Large intestine (tissue), 3 donors: Measurements from ENCODE around the gene ADGRV1. TPM values are rescaled to one million over a fixed set of nuclear protein-coding genes. Genes with fewer than 3 reads are reported as not detected.
"Not testable (repeated sequence)": the region's sequence is repeated elsewhere in the genome, so short reads cannot be mapped to it uniquely, and the experiment has no call there.

Source experiments
- DNase-seq, 2 donors: peaks; one replicate each; pipeline versions ENCODE4 v3.0.0 to v3.0.0-alpha.2; 2013
- H3K27ac ChIP-seq: one replicate; pipeline ENCODE4 v1.5.1; 2013; ENCODE audit warnings: low read length
- H3K27me3 ChIP-seq: 2 replicates; pipeline ENCODE4 v1.6.1; 2013; ENCODE audit warnings: low read length; ENCODE audit not compliant: control insufficient read depth, insufficient read depth
- H3K36me3 ChIP-seq: 2 replicates; pipeline ENCODE4 v1.6.1; 2013; ENCODE audit warnings: low read length; ENCODE audit not compliant: control insufficient read depth, insufficient read depth
- H3K4me1 ChIP-seq: one replicate; pipeline ENCODE4 v1.6.1; 2013; ENCODE audit warnings: low read length; ENCODE audit not compliant: control insufficient read depth, insufficient read depth
- H3K4me3 ChIP-seq: one replicate; pipeline ENCODE4 v1.5.1; 2013; ENCODE audit warnings: low read length
- H3K9me3 ChIP-seq: one replicate; pipeline ENCODE4 v1.6.1; 2013; ENCODE audit warnings: mild to moderate bottlenecking, low read depth, low read length, moderate library complexity; ENCODE audit not compliant: control insufficient read depth
- WGBS: methylation state at CpG from one replicate; pipeline ENCODE4 v1.1.5; 2013; ENCODE audit warnings: low lambda C conversion rate; ENCODE audit not compliant: insufficient coverage; 5-methylcytosine and 5-hydroxymethylcytosine counted together
- polyA plus RNA-seq: library from polyadenylated mRNA; unstranded; fragments of 120-200 nt; gene quantifications from one replicate; pipeline ENCODE4 v1.2.1, GENCODE V29; 2013

The ADGRV1 gene
- polyA plus RNA-seq, 1 donor = 3.0 TPM

DNA sequence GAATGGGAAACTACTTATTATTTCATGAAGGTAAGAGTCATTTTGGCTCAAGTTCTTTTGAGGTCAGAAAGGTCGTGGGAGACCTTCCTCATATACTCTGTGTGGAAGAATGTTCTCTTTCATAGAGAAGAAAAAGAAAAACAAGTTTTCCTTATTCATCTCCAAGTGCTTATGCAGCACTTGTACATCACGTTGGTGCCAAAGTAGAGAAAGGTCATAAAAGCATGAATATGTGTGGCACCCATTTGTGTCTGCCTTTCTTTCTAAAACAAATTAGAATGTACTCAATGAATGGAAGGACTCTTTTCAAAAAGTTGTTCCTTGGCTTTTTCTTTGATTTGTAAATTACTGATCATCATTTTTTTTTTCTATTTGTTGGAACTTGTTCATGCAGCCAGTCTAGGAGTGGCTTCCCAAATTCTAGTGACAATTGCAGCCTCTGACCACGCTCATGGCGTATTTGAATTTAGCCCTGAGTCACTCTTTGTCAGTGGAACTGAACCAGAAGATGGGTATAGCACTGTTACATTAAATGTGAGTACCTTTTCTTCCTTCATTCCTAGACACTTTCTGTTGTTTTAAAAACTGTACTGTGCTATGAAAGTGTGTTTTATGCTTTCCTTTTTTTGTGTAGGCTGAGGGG, 122.4 kb downstream of the ADGRV1 start:
- no peaks in the 10 kb centered on the region for H3K27me3 ChIP-seq
- H3K4me3 ChIP-seq = no peak overlapping the region
- WGBS = 100% methylated on average over 1 of the region's 4 CpGs
- no peak overlapping the region for H3K27ac ChIP-seq
- no peaks in the 10 kb centered on the region for H3K9me3 ChIP-seq
- DNase-seq = no peak
- no peaks in the 10 kb centered on the region for H3K36me3 ChIP-seq
- H3K4me1 ChIP-seq = no peaks in the 10 kb centered on the region

- no peak for DNase-seq
- Histone ChIP-seq H3K27me3 (no peaks in the 10 kb centered on the region), H3K4me3 (no peak overlapping the region), H3K4me1 (no peaks in the 10 kb centered on the region), H3K9me3 (no peaks in the 10 kb centered on the region), H3K36me3 (no peaks in the 10 kb centered on the region), H3K27ac (no peak overlapping the region)
- WGBS = 100% methylated on average over 2 of the region's 2 CpGs
These were observed 123.7 kb downstream of the ADGRV1 start for GRCh38 chr5:90682278-90682677.

DNA sequence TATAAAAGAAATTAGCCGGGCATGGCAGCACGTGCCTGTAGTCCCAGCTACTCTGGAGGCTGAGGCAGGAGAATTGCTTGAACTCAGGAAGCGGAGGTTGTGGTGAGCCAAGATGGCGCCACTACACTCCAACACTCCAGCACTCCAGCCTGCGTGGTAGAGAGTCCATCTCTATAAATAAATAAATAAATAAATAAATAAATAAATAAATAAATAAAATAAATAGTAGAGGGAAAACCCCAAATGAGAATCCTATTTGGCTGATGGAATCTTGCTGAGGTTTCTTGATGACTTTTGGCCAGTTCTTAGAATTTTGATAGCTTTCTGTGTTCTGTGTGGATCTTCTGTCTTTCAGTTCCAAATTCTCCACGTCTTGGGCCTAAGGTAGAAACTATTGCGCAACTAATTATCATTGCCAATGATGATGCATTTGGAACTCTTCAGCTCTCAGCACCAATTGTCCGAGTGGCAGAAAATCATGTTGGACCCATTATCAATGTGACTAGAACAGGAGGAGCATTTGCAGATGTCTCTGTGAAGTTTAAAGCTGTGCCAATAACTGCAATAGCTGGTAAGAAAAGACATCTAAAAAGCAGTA, 126.9 kb downstream of the ADGRV1 start:
- Histone ChIP-seq H3K27me3 (no peaks in the 10 kb centered on the region), H3K36me3 (no peaks in the 10 kb centered on the region), H3K4me3 (no peak overlapping the region), H3K4me1 (no peaks in the 10 kb centered on the region), H3K27ac (no peak overlapping the region), H3K9me3 (no peaks in the 10 kb centered on the region)
- DNase-seq = no peak
- 100% methylated on average over 5 of the region's 8 CpGs for WGBS

DNA sequence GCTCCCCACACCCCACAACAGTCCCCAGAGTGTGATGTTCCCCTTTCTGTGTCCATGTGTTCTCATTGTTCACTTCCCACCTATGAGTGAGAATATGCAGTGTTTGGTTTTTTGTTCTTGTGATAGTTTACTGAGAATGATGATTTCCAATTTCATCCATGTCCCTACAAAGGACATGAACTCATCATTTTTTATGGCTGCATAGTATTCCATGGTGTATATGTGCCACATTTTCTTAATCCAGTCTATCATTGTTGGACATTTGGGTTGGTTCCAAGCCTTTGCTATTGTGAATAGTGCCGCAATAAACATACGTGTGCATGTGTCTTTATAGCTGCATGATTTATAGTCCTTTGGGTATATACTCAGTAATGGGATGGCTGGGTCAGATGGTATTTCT, 127.8 kb downstream of the ADGRV1 start:
- not testable (repeated sequence) for H3K27me3 ChIP-seq, H3K27ac ChIP-seq, H3K36me3 ChIP-seq, H3K4me1 ChIP-seq, H3K9me3 ChIP-seq, H3K4me3 ChIP-seq, DNase-seq
- no CpG with 5 or more reads among the region's 2 CpGs for whole genome bisulfite sequencing

GRCh38 chr5:90687458-90687857, 128.9 kb downstream of the ADGRV1 start:
- WGBS = no CpG with 5 or more reads among the region's 3 CpGs
- not testable (repeated sequence) for H3K36me3 ChIP-seq, H3K27me3 ChIP-seq, H3K9me3 ChIP-seq, H3K4me1 ChIP-seq, DNase-seq, H3K27ac ChIP-seq, H3K4me3 ChIP-seq

DNA sequence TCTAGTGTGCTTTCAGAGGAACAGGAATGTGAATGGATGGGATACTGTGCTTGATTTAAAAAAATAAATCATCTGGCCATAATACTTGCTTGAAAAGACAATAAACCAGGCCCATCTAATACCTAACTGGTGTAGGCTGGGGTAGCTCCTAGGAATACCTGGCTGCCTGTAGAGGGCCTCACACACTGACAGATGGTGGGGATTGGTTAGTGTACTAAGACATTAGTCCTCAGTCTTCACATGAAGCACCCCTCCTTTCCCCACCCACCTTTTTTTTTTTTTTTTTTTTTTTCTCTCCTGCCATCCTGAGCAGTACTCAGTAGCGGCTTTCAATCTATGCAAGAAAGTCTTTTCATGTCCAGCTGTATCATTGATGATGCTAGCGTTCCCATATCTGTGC, 130.5 kb downstream of the ADGRV1 start:
- H3K36me3 ChIP-seq = no peaks in the 10 kb centered on the region
- 93% methylated on average over 2 of the region's 2 CpGs for WGBS
- no peak overlapping the region for H3K4me3 ChIP-seq
- H3K27ac ChIP-seq = no peak overlapping the region
- no peaks in the 10 kb centered on the region for H3K9me3 ChIP-seq
- H3K4me1 ChIP-seq = no peaks in the 10 kb centered on the region
- DNase-seq = no peak
- no peaks in the 10 kb centered on the region for H3K27me3 ChIP-seq

DNA sequence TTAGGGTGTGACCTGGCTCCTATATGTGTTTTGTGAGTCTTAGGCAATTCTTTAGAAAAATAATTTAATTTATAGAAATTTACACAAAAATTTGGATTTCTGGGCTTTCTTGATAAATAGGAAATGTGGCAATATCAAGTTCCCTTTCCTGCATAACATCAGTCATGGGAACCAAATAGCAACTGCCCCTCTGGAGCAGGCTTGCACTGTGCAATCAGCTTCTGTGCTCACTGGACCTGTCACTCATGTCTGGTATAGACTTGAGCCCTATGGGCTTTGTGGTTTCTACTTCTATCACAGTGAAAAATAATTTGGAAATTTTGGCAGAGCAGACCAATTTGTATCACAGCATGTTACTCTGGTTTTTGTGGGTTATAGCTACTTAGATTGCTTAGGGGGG, 131.7 kb downstream of the ADGRV1 start:
- Histone ChIP-seq H3K27me3 (no peaks in the 10 kb centered on the region), H3K4me3 (no peak overlapping the region), H3K36me3 (no peaks in the 10 kb centered on the region), H3K4me1 (no peaks in the 10 kb centered on the region), H3K9me3 (no peaks in the 10 kb centered on the region), H3K27ac (no peak overlapping the region)
- no peak for DNase-seq

DNA sequence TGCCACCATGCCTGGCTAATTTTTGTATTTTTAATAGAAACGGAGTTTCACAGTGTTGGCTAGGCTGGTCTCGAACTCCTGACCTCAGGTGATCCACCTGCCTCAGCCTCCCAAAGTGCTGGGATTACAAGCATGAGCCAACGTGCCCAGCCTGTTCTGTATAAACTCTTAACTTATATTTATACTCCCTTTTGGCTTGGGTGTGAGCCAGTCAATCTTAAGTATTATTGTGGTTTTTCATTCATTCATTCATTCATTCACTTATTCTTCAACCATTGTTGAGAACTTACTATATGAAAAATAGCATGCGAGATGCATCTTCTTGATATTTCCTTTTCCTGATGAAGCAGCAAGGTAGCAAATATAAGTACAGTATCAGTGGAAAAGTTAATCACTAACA, 132.9 kb downstream of the ADGRV1 start:
- Histone ChIP-seq H3K27me3 (no peaks in the 10 kb centered on the region), H3K27ac (no peak overlapping the region), H3K9me3 (no peaks in the 10 kb centered on the region), H3K36me3 (no peaks in the 10 kb centered on the region), H3K4me1 (no peaks in the 10 kb centered on the region), H3K4me3 (no peak overlapping the region)
- no peak for DNase-seq
- WGBS = no CpG with 5 or more reads among the region's 4 CpGs

DNA sequence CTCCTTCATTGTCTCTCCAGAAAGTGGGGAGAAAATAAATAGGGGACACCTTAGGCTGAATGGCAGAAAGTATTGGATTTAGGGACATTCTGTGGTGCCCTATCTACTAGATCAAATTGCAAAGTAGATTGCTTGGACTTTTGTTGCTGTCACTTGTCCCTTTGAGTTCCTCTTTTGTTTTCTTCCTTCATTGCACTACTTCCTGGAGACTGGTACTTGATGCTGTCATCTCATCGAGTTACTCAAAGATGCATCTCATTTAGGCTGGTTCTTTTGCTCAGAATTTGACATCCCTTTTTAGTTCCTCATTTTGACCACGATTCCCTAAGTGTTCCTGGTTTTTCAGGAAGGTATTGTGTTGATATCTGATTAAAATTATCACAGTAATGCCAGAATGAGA, 137.6 kb downstream of the ADGRV1 start:
- H3K9me3 ChIP-seq = no peaks in the 10 kb centered on the region
- H3K4me3 ChIP-seq = no peak overlapping the region
- H3K36me3 ChIP-seq = no peaks in the 10 kb centered on the region
- H3K4me1 ChIP-seq = no peaks in the 10 kb centered on the region
- 100% methylated on average over 1 of the region's 2 CpGs for WGBS
- no peak overlapping the region for H3K27ac ChIP-seq
- H3K27me3 ChIP-seq = no peaks in the 10 kb centered on the region
- DNase-seq = no peak

- WGBS = 88% methylated on average over 2 of the region's 2 CpGs
These were observed 141.7 kb downstream of the ADGRV1 start for GRCh38 chr5:90700299-90700698.

GRCh38 chr5:90703932-90704331, 145.3 kb downstream of the ADGRV1 start:
- Histone ChIP-seq H3K4me3 (no peak overlapping the region), H3K36me3 (no peaks in the 10 kb centered on the region), H3K4me1 (no peaks in the 10 kb centered on the region), H3K27ac (no peak overlapping the region), H3K27me3 (no peaks in the 10 kb centered on the region), H3K9me3 (no peaks in the 10 kb centered on the region)
- DNase-seq = no peak

More at GRCh38 chr5:90700299-90700698, 141.7 kb downstream of the ADGRV1 start:
- Histone ChIP-seq H3K9me3 (no peaks in the 10 kb centered on the region), H3K27ac (no peak overlapping the region), H3K36me3 (no peaks in the 10 kb centered on the region), H3K4me3 (no peak overlapping the region), H3K27me3 (no peaks in the 10 kb centered on the region), H3K4me1 (no peaks in the 10 kb centered on the region)
- no peak for DNase-seq
